Measurements from ENCODE around the gene MATN3. TPM values are rescaled to one million over a fixed set of nuclear protein-coding genes. Genes with fewer than 3 reads are reported as not detected.

The MATN3 gene
- total RNA-seq, 1 experiment from 2014 or later = 13.5 TPM

- Mint-ChIP-seq H3K4me1 (no peaks in the 10 kb centered on the region), H3K27ac (no peak overlapping the region), H3K4me3 (no peak overlapping the region), H3K27me3 (ENCODE audit: low read depth) (no peaks in the 10 kb centered on the region), H3K9me3 (no peaks in the 10 kb centered on the region), H3K36me3 (ENCODE audit: insufficient read depth in 1 of 3, low read depth in 3 of 3) (peaks cover 0 to 9% (median 0%) of the 10 kb centered on the region in 3 experiments; a peak in 3 of 7 replicates)
- H2BK5ac ChIP-seq (ENCODE audit: insufficient read length, low read length) = no peak overlapping the region
- no peak overlapping the region for H2BK120ac ChIP-seq (ENCODE audit: low read depth, low read length, poor library complexity, severe bottlenecking)
- H2AK5ac ChIP-seq (ENCODE audit: insufficient read length, low read length) = no peak overlapping the region
- H2AFZ ChIP-seq (ENCODE audit: low read length) = no peak overlapping the region
- H3K9me3 ChIP-seq (ENCODE audit: control insufficient read depth, low read depth, low read length) = no peaks in the 10 kb centered on the region
- H3K79me1 ChIP-seq (ENCODE audit: insufficient read depth, low read depth, low read length, poor library complexity, severe bottlenecking) = no peaks in the 10 kb centered on the region
- H3K9ac ChIP-seq (ENCODE audit: extremely low read depth, insufficient read length, low read length) = no peak overlapping the region
- no peak overlapping the region for H3K27ac ChIP-seq (ENCODE audit: insufficient read length, low read depth, low read length)
- WGBS (ENCODE audit: extremely low coverage, insufficient read length, low lambda C conversion rate) = 100% methylated on average over 2 of the region's 6 CpGs
- no peak overlapping the region for H3K56ac ChIP-seq (ENCODE audit: insufficient read length, low read depth, low read length)
- no peak overlapping the region for H4K8ac ChIP-seq (replicated peaks; ENCODE audit: insufficient read length, low read depth, low read length)
- no peak overlapping the region for H2BK12ac ChIP-seq (ENCODE audit: insufficient read length, low read depth, low read length)
- H3T11ph ChIP-seq (ENCODE audit: low read length) = no peak overlapping the region
- no peaks in the 10 kb centered on the region for H3K23me2 ChIP-seq (ENCODE audit: insufficient read length, low read depth, low read length, poor library complexity, severe bottlenecking)
- H4K5ac ChIP-seq (ENCODE audit: insufficient read length, low read depth, low read length) = no peak overlapping the region
- DNase-seq = peak; percentile 70
- no peak overlapping the region for H2BK20ac ChIP-seq (ENCODE audit: low read depth, low read length, poor library complexity, severe bottlenecking)
- no peaks in the 10 kb centered on the region for H3K79me2 ChIP-seq (ENCODE audit: insufficient read depth, low read length)
- H2BK15ac ChIP-seq (ENCODE audit: low read depth, low read length) = no peak overlapping the region
- no peaks in the 10 kb centered on the region for H3K27me3 ChIP-seq (ENCODE audit: insufficient read depth, low read length)
- H3K23ac ChIP-seq (ENCODE audit: insufficient read length, low read depth, low read length) = no peak overlapping the region
- no peaks in the 10 kb centered on the region for H3K4me1 ChIP-seq (ENCODE audit: insufficient read depth, low read length)
- H3K18ac ChIP-seq (ENCODE audit: insufficient read length, low read depth, low read length) = no peak overlapping the region
- H4K20me1 ChIP-seq (ENCODE audit: control insufficient read depth, insufficient read depth, insufficient read length) = no peaks in the 10 kb centered on the region
- no peak overlapping the region for H3K14ac ChIP-seq (ENCODE audit: insufficient read depth, low read length)
- H3K4me2 ChIP-seq (ENCODE audit: insufficient read depth, insufficient read length, low read length) = no peak overlapping the region
- H3K4ac ChIP-seq (ENCODE audit: low read depth, low read length) = no peak overlapping the region
- TF ChIP-seq CTCF (conservative IDR thresholded peaks at IDR 0.05) = peak; percentile 89
- no peak overlapping the region for H4K91ac ChIP-seq (ENCODE audit: insufficient read length, low read depth, low read length)
Measured at GRCh38 chr2:19955544-19956422, 56.7 kb downstream of the MATN3 start.

Measured in H9 (cell line).